Glutamatergic neuron (in vitro differentiated cells): ENCODE data around the gene KIF3C. TPM values are rescaled to one million over a fixed set of nuclear protein-coding genes. Genes with fewer than 3 reads are reported as not detected.

Source experiments
- DNase-seq: peaks from one replicate; pipeline ENCODE4 v3.0.0; 2022
- H3K27ac Mint-ChIP-seq: one replicate; pipeline ENCODE4 v1.8.0; 2020; ENCODE audit warnings: mild to moderate bottlenecking, mixed read lengths, inconsistent platforms; ENCODE audit not compliant: unreplicated experiment
- H3K27me3 Mint-ChIP-seq: one replicate; pipeline ENCODE4 v1.8.0; 2020; ENCODE audit warnings: mild to moderate bottlenecking, moderate library complexity, mixed read lengths, inconsistent platforms; ENCODE audit not compliant: unreplicated experiment
- H3K36me3 Mint-ChIP-seq: one replicate; pipeline ENCODE4 v1.8.0; 2020; ENCODE audit warnings: mild to moderate bottlenecking, mixed read lengths, inconsistent platforms; ENCODE audit not compliant: unreplicated experiment
- H3K4me1 Mint-ChIP-seq: one replicate; pipeline ENCODE4 v1.8.0; 2020; ENCODE audit warnings: mild to moderate bottlenecking, low read depth, mixed read lengths, inconsistent platforms; ENCODE audit not compliant: unreplicated experiment
- H3K4me3 Mint-ChIP-seq: one replicate; pipeline ENCODE4 v1.8.0; 2020; ENCODE audit warnings: mild to moderate bottlenecking, mixed read lengths, inconsistent platforms; ENCODE audit not compliant: unreplicated experiment
- H3K9me3 Mint-ChIP-seq: one replicate; pipeline ENCODE4 v1.8.0; 2020; ENCODE audit warnings: mild to moderate bottlenecking, moderate library complexity, mixed read lengths, inconsistent platforms; ENCODE audit not compliant: unreplicated experiment
- total RNA-seq: library from RNA; stranded (reverse); fragmentation: NEBNext Ultra II Directional; extraction: Animal tissue kit (Norgen Biotek cat#: 25700); gene quantifications from one replicate; pipeline ENCODE4 v1.2.1, GENCODE V29; 2021; ENCODE audit not compliant: unreplicated experiment
- TF ChIP-seq, protein P1 (sequence below): fragments of 200-600 bp; sonication (generic); IDR thresholded peaks from one replicate; pipeline ENCODE4 v1.5.0; 2021; ENCODE audit not compliant: partially characterized antibody, unreplicated experiment

KIF3C gene
- total RNA-seq, 1 donor from 2014 or later, result 210 TPM

DNA sequence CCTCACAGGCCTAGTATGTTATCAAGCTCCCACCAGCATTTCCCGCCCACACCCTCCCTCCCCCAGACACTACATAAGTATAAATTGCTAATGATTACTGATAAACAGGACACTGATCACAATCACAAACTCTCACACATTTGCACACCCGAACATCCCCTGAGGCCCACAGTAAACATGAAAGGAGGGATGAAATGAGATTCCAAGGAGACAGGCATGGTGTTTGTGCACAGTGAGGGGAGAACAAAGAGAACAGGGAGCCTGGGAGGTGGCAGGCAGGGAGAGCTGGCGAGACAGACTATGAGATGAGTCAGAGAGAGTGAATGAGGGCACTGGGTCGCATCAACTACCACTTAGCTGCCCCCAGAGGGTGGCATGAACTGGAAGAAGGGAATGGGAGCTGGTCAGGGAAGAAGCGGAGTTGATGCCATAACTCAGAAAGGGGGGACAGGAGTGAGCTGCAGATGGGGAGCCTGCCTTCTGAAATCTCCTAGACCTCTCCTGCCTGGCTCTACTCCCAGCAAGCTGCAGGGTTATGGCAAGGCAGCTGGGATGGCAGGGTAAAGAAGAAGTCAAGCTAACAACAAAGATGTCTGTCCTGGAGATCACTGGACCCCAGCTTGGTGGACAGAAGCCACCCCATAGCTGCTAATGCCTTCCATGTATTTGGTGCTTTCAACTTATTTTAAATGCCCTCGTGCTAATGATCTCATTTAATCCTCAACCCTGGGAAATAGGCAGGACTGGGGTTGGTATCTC, 5.1 kb downstream of the KIF3C start:
- Mint-ChIP-seq H3K27me3 (no peaks in the 10 kb centered on the region), H3K27ac (peak overlapping the region; percentile 60), H3K4me3 (peak overlapping the region; percentile 92), H3K36me3 (peaks cover 10% of the 10 kb centered on the region), H3K4me1 (peaks cover 40% of the 10 kb centered on the region), H3K9me3 (peaks cover 10% of the 10 kb centered on the region)
- TF ChIP-seq, protein P1, sequence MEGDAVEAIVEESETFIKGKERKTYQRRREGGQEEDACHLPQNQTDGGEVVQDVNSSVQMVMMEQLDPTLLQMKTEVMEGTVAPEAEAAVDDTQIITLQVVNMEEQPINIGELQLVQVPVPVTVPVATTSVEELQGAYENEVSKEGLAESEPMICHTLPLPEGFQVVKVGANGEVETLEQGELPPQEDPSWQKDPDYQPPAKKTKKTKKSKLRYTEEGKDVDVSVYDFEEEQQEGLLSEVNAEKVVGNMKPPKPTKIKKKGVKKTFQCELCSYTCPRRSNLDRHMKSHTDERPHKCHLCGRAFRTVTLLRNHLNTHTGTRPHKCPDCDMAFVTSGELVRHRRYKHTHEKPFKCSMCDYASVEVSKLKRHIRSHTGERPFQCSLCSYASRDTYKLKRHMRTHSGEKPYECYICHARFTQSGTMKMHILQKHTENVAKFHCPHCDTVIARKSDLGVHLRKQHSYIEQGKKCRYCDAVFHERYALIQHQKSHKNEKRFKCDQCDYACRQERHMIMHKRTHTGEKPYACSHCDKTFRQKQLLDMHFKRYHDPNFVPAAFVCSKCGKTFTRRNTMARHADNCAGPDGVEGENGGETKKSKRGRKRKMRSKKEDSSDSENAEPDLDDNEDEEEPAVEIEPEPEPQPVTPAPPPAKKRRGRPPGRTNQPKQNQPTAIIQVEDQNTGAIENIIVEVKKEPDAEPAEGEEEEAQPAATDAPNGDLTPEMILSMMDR, result no peak
- no peak for DNase-seq

DNA sequence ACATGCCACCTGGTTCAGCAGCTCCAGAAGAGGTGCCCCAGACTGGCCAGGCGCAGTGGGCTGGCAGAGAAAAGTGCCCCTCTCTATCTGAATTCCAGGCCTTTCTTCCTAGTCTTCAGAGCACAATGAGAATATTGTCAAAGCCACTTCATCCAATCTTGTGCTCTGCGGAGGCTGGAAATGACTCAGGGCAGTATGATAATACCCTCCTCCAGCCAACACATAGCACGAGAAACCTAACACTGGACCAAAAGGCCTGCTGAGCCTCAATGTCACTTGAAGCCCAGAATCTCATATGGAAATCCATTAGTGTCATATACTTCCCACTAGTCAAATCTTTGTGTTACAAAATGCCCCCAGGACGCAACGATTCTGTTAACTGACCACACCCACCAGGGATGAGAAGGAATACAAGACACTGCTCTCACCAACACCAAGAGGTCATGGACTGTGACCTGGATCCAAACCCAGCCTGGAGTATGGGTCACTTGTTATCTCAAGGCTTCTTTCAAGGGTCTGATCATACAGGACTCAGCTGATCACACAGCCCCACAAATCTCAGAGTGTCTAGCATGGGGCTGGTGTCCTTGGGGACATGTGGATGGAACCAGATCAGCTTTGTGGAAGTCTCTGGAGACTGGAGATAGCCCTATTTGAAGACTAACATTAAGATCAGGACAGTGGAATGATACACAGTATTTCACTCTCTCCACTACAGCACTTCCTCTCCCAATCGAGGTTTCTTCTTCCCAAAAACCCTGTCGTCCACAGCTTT, 10.1 kb downstream of the KIF3C start:
- H3K27ac Mint-ChIP-seq, result no peak overlapping the region
- TF ChIP-seq, protein P1, result no peak
- H3K4me1 Mint-ChIP-seq, result peaks cover 16% of the 10 kb centered on the region
- H3K36me3 Mint-ChIP-seq, result peaks cover 4% of the 10 kb centered on the region
- peaks cover 3% of the 10 kb centered on the region for H3K9me3 Mint-ChIP-seq
- DNase-seq, result no peak
- H3K4me3 Mint-ChIP-seq, result peak overlapping the region; percentile 47
- peaks cover 2% of the 10 kb centered on the region for H3K27me3 Mint-ChIP-seq

DNA sequence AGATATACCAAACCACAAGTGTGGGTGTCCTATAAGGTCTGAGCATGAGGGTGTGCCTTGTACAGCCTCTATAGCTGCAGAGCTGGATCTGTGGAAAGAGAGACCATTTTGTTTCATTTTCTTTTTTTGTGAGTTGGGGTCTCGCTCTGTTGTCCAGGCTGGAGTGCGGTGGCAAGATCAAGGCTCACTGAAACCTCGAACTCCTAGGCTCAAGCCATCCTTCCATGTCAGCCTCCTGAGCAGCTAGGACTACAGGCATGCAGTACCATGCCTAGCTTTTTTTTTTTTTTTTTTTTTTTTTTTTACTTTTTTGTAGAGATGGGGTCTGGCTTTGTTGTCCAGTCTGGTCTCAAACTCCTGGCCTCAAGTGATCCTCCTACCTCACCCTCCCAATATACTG, 10.7 kb downstream of the KIF3C start:
- no peaks in the 10 kb centered on the region for H3K36me3 Mint-ChIP-seq
- TF ChIP-seq, protein P1, result no peak
- no peak overlapping the region for H3K4me3 Mint-ChIP-seq
- H3K27me3 Mint-ChIP-seq, result peaks cover 2% of the 10 kb centered on the region
- no peak for DNase-seq
- H3K27ac Mint-ChIP-seq, result no peak overlapping the region
- peaks cover 10% of the 10 kb centered on the region for H3K4me1 Mint-ChIP-seq
- H3K9me3 Mint-ChIP-seq, result peaks cover 2% of the 10 kb centered on the region

DNA sequence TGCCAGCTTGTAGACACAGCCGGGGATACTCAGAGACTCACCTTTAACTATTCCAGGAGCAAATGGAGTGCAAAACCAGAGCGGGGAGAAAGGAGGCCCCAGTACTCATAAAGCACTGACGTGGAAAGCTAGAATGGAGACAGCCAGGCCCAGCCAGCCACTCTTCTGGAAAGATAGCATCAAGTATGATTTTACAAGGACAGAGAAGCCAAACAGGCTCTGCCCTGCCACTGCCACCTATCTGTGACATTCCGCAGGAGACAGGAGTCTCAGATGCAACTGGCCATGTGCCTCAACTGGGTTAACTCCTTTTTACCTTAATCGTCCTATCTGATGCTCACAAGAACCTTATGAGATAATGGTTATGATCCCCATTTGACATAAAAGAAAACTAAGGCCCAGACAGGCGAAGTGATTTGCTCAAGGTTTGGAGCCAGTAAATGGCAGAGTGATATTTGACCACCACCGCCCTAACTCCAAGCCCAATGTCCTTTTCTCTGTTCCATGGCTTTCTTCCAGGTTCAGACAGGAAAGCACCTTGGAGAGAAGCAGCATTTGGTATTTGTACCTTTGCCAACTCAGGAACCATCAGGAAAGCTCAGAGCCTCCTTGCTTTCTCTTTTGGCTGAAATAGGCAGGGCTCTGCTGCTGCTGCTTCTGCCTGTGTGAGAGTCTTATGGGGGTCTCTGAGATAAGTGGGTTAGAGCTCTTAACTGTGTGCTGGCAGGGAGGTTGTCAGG, 15.6 kb downstream of the KIF3C start:
- H3K27ac Mint-ChIP-seq, result no peak overlapping the region
- H3K36me3 Mint-ChIP-seq, result peaks cover 4% of the 10 kb centered on the region
- peaks cover 2% of the 10 kb centered on the region for H3K9me3 Mint-ChIP-seq
- H3K27me3 Mint-ChIP-seq, result peaks cover 2% of the 10 kb centered on the region
- peaks cover 2% of the 10 kb centered on the region for H3K4me1 Mint-ChIP-seq
- no peak for DNase-seq
- TF ChIP-seq, protein P1, result no peak
- H3K4me3 Mint-ChIP-seq, result no peak overlapping the region
